ENCODE measurements around the gene MFRP. TPM values are rescaled to one million over a fixed set of nuclear protein-coding genes. Genes with fewer than 3 reads are reported as not detected.

MFRP gene
- total and polyA plus RNA-seq, 10 of the 15 experiments (the other 5 are each of a cell fraction or from before 2014, with no cell fraction given) = not detected

GRCh38 chr11:119334174-119334930 is 12.2 kb downstream of the MFRP start, which contains the start of gene RNF26:
Gene RNF26 (plus strand): TSS chr11:119334527. CDS start chr11:119335123, 596 bp downstream.
- SMC1A ChIA-PET (ENCODE audit: uncharacterized antibody, unreplicated experiment) = interaction anchor here (1.2 to 1.4 kb wide), 2 partner anchors 10 to 46 kb away, joined by 3 to 8 read pairs; no protein-coding TSS in a partner anchor
- WGBS (ENCODE audit: insufficient coverage, insufficient replicate concordance, low lambda C conversion rate, missing lambda C conversion rate) = under 1% methylated on average over 47 of the region's 54 CpGs
- peaks cover 12% of the 10 kb centered on the region for H3K4me1 ChIP-seq (ENCODE audit: control insufficient read depth, insufficient read depth, low read length)
- no peaks in the 10 kb centered on the region for H4K20me1 ChIP-seq (ENCODE audit: control insufficient read depth, insufficient read depth)
- peak within 1 kb of the TSS; percentile 98 for H3K4me2 ChIP-seq (ENCODE audit: control insufficient read depth, insufficient read depth)
- POLR2A ChIA-PET = interaction anchor here (0.6 to 1.7 kb wide), 8 partner anchors 9 to 498 kb away, joined by 3 to 5 read pairs (median 3); no protein-coding TSS in a partner anchor
- in situ Hi-C loops (cut with MboI) = no loop called here
- no peaks in the 10 kb centered on the region for H3K9me3 ChIP-seq (replicated peaks; ENCODE audit: control insufficient read depth, insufficient read depth, low read length)
- BruUV-seq (replicated peaks) = TSS peak; percentile 84
- RAD21 ChIA-PET (ENCODE audit: unreplicated experiment) = interaction anchor here (0.6 kb wide), 2 partner anchors 143 to 399 kb away, joined by 3 read pairs; no protein-coding TSS in a partner anchor
- ATAC-seq (peak; percentile 97), FAIRE-seq (peak; percentile 100), DNase-seq (ENCODE audit: low read depth, low spot score) (peak; percentile 95)
- peak within 1 kb of the TSS; percentile 94 for H2AFZ ChIP-seq (ENCODE audit: control insufficient read depth, low read depth, low read length)
- CTCF ChIA-PET = interaction anchor here (1.0 to 6.1 kb wide), 3 partner anchors 12 to 129 kb away, joined by 4 to 58 read pairs (median 5); partner anchors contain the start of gene CBL
- peak within 1 kb of the TSS; percentile 85 for H3K27ac ChIP-seq (ENCODE audit: control insufficient read depth, insufficient read depth)
- H3K27me3 ChIP-seq (replicated peaks in 1 of 2; ENCODE audit: control insufficient read depth in 2 of 2, insufficient read depth in 2 of 2, low read length in 1 of 2) = no peaks in the 10 kb centered on the region
- H3K4me3 ChIP-seq = peak within 1 kb of the TSS; percentile 91
- no peaks in the 10 kb centered on the region for H3K36me3 ChIP-seq (ENCODE audit: control insufficient read depth in 2 of 2, insufficient read depth in 2 of 2, low read length in 1 of 2)
- peak within 1 kb of the TSS; percentile 93 for H3K9ac ChIP-seq (ENCODE audit: control insufficient read depth, insufficient read depth, low read length)
- H3K79me2 ChIP-seq (ENCODE audit: control insufficient read depth, insufficient read depth, low read length) = peaks cover 13% of the 10 kb centered on the region
- intact Hi-C loops (cut with micrococcal nuclease; ENCODE audit: unreplicated experiment) = no loop called here
- peak; percentile 75 for TF ChIP-seq FOXK2 (IDR thresholded peaks at IDR 0.05)
- TF ChIP-seq YY1 (IDR thresholded peaks at IDR 0.05; ENCODE audit: low read depth, low read length) = peak; percentile 98
- TF ChIP-seq E2F4 (IDR thresholded peaks at IDR 0.05; ENCODE audit: low read depth, low read length) = peak; percentile 88
- TF ChIP-seq NBN (IDR thresholded peaks at IDR 0.05) = peak; percentile 54; the same call in 1 of the 2 replicates
- TF ChIP-seq FOS (IDR thresholded peaks at IDR 0.05; ENCODE audit: borderline replicate concordance, extremely low read depth, insufficient read length) = peak; percentile 71
- TF ChIP-seq SUZ12 (IDR thresholded peaks at IDR 0.05; ENCODE audit: unreplicated experiment) = no peak
- TF ChIP-seq ESRRA (IDR thresholded peaks at IDR 0.05; ENCODE audit: low read length) = no peak
- peak; percentile 41; the same call in 1 of the 2 replicates for TF ChIP-seq HCFC1 (IDR thresholded peaks at IDR 0.05; ENCODE audit: low read length)
- peak; percentile 41 for TF ChIP-seq RUNX3 (IDR thresholded peaks at IDR 0.05; ENCODE audit: low read length)
- TF ChIP-seq EGR1 (IDR thresholded peaks at IDR 0.05; ENCODE audit: borderline replicate concordance in 1 of 2, low read depth in 2 of 2, low read length in 2 of 2) = no peak
- TF ChIP-seq PKNOX1 (IDR thresholded peaks at IDR 0.05) = peak; percentile 78
- TF ChIP-seq WRNIP1 (IDR thresholded peaks at IDR 0.05; ENCODE audit: borderline replicate concordance, low read depth, low read length) = no peak
- peak; percentile 4 for TF ChIP-seq NR2F1 (conservative IDR thresholded peaks at IDR 0.05)
- no peak for TF ChIP-seq ZBTB33 (IDR thresholded peaks at IDR 0.05)
- TF ChIP-seq GATAD2B (conservative IDR thresholded peaks at IDR 0.05; ENCODE audit: low read depth) = 0 out of 2 replicates have a peak, but pooled peaks have one; percentile 44
- TF ChIP-seq REST (IDR thresholded peaks at IDR 0.05; ENCODE audit: low read depth, low read length) = no peak
